ENCODE data around the gene MYO6.

MYO6 gene

DNA sequence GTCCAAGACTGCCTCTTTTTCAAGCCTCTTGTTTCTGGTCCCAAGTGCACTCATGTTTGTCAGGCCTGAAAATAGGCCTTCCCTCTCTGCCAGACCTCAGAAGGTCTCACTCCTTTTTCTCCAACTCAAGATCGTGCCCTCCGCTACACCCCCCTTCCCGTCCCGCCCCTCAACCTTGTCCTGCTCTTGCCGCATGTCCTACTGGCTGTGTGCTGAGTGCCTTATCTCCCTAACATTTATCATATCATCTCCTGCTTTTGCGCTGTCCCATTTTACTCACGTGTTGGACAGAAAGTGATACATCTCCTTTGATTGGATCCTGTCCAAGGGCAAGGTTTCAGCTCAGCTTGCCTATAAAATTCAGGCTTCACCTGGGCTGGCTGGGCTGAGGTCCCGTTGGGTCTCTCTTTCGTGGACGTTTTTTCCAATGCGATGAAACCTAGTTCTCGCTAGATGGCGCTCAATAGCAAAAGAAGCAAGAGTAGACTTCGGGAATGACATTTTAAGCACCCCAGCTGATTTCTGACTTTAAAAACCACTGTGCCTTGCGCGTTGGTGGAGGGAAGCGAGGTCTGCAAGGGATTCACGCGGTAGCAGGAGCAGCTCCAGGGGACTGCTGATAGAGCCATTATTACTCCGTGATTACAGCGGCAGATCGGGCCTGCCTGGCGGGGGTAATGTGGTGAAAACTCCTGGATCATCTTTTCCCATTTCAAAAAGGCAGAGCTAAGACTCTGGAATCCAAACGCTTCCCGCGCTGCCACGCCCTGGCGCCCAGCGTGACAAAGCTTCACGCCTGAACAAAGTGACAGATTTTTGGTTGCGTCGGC, 185.8 kb downstream of the MYO6 start:
- H3K9me3 ChIP-seq (ENCODE audit: insufficient read depth, low read length): no peaks in the 10 kb centered on the region
- H3K4me2 ChIP-seq (ENCODE audit: low read length): peak overlapping the region; percentile 77
- no peaks in the 10 kb centered on the region for H4K20me1 ChIP-seq (ENCODE audit: insufficient read depth, low read length)
- H3K4me3 ChIP-seq (ENCODE audit: low read length): peak overlapping the region; percentile 60
- no peaks in the 10 kb centered on the region for H3K79me2 ChIP-seq (ENCODE audit: low read length)
- peak overlapping the region; percentile 24 for H3K9ac ChIP-seq (ENCODE audit: low read length)
- no peaks in the 10 kb centered on the region for H3K27me3 ChIP-seq (ENCODE audit: low read depth, low read length)
- H3K27ac ChIP-seq (ENCODE audit: low read length): no peak overlapping the region
- no peak for TF ChIP-seq EZH2phosphoT487 (IDR thresholded peaks at IDR 0.05; ENCODE audit: low read depth)
- TF ChIP-seq, protein P1, sequence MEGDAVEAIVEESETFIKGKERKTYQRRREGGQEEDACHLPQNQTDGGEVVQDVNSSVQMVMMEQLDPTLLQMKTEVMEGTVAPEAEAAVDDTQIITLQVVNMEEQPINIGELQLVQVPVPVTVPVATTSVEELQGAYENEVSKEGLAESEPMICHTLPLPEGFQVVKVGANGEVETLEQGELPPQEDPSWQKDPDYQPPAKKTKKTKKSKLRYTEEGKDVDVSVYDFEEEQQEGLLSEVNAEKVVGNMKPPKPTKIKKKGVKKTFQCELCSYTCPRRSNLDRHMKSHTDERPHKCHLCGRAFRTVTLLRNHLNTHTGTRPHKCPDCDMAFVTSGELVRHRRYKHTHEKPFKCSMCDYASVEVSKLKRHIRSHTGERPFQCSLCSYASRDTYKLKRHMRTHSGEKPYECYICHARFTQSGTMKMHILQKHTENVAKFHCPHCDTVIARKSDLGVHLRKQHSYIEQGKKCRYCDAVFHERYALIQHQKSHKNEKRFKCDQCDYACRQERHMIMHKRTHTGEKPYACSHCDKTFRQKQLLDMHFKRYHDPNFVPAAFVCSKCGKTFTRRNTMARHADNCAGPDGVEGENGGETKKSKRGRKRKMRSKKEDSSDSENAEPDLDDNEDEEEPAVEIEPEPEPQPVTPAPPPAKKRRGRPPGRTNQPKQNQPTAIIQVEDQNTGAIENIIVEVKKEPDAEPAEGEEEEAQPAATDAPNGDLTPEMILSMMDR (IDR thresholded peaks at IDR 0.05; ENCODE audit: low read depth, low read length): peak; percentile 95
- H3K4me1 ChIP-seq (ENCODE audit: low read length): peaks cover 44% of the 10 kb centered on the region
- no peaks in the 10 kb centered on the region for H3K36me3 ChIP-seq (replicated peaks; ENCODE audit: low read depth, low read length)
- H2AFZ ChIP-seq (ENCODE audit: low read depth, low read length): peak overlapping the region; percentile 64

DNA sequence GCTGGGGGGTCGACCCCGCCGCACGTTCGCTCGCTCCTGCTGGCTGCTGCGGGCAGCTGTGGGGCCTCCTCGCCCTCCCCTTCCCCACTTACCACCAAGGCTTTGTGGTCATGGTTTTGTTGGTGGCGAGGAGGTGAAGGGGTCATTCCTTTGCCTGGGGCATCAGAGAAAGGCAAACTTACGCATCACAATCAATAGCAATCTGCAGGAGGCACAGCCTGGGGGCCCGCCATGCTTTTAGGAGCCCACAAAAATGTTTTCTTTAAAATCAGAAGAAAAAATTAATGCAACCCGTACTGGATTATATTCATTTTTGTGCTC, 186.4 kb downstream of the MYO6 start:
- H2AFZ ChIP-seq (ENCODE audit: low read depth, low read length): no peak overlapping the region; the same call in 1 of the 2 replicates
- TF ChIP-seq, protein P1 (IDR thresholded peaks at IDR 0.05; ENCODE audit: low read depth, low read length): no peak
- TF ChIP-seq EZH2phosphoT487 (IDR thresholded peaks at IDR 0.05; ENCODE audit: low read depth): no peak
- peaks cover 44% of the 10 kb centered on the region for H3K4me1 ChIP-seq (ENCODE audit: low read length)
- H3K27ac ChIP-seq (ENCODE audit: low read length): no peak overlapping the region
- peak overlapping the region; percentile 60 for H3K4me3 ChIP-seq (ENCODE audit: low read length)
- H3K4me2 ChIP-seq (ENCODE audit: low read length): peak overlapping the region; percentile 77
- no peaks in the 10 kb centered on the region for H3K79me2 ChIP-seq (ENCODE audit: low read length)
- H4K20me1 ChIP-seq (ENCODE audit: insufficient read depth, low read length): no peaks in the 10 kb centered on the region
- H3K27me3 ChIP-seq (ENCODE audit: low read depth, low read length): no peaks in the 10 kb centered on the region
- no peak overlapping the region for H3K9ac ChIP-seq (ENCODE audit: low read length)
- H3K36me3 ChIP-seq (replicated peaks; ENCODE audit: low read depth, low read length): no peaks in the 10 kb centered on the region
- no peaks in the 10 kb centered on the region for H3K9me3 ChIP-seq (ENCODE audit: insufficient read depth, low read length)

DNA sequence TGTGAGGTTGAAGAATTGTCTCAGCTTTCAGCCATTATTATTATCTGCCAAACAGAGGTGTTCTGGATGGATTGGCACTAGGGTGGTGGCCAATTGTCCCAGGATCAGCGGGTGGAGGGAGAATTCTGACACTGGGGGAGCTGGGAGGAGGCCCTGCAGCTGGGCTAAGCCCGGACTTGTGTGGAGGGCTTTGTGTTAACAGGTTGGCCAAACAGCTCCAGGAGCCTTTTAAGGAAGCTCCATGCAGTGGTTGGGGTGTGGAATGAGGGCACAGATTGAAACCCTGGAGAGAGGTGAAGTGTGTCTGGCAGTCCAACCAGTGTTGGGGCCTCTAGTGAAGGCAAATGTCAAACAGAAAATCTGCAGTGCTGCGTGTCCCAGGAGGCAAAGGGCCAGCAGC, 187.6 kb downstream of the MYO6 start:
- no peaks in the 10 kb centered on the region for H3K27me3 ChIP-seq (ENCODE audit: low read depth, low read length)
- no peak for TF ChIP-seq EZH2phosphoT487 (IDR thresholded peaks at IDR 0.05; ENCODE audit: low read depth)
- TF ChIP-seq, protein P1 (IDR thresholded peaks at IDR 0.05; ENCODE audit: low read depth, low read length): no peak
- H3K9me3 ChIP-seq (ENCODE audit: insufficient read depth, low read length): no peaks in the 10 kb centered on the region
- no peaks in the 10 kb centered on the region for H3K79me2 ChIP-seq (ENCODE audit: low read length)
- no peak overlapping the region for H3K9ac ChIP-seq (ENCODE audit: low read length)
- H2AFZ ChIP-seq (ENCODE audit: low read depth, low read length): no peak overlapping the region
- no peak overlapping the region for H3K4me3 ChIP-seq (ENCODE audit: low read length)
- H4K20me1 ChIP-seq (ENCODE audit: insufficient read depth, low read length): no peaks in the 10 kb centered on the region
- H3K27ac ChIP-seq (ENCODE audit: low read length): no peak overlapping the region
- no peaks in the 10 kb centered on the region for H3K36me3 ChIP-seq (replicated peaks; ENCODE audit: low read depth, low read length)
- H3K4me1 ChIP-seq (ENCODE audit: low read length): peaks cover 42% of the 10 kb centered on the region
- no peak overlapping the region for H3K4me2 ChIP-seq (ENCODE audit: low read length)

DNA sequence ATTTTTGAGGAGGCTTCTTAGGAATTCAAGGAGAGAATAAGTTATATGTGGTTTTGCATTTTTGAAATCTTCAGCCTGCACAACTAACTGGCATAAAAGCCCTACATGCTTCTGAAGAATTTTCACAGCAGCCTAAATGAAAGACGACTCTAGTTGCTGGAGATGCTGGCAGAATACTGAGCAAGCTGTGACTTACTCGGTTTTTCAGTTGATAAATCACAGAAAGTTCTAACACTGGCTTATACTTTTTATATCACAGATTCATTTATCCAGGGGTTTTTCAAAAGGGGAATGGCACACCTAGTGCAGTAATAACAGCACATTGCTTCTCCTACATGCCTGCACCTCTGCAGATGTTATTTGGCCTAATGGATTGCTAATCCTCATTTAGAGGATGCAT, 188.8 kb downstream of the MYO6 start:
- no peaks in the 10 kb centered on the region for H3K27me3 ChIP-seq (ENCODE audit: low read depth, low read length)
- peaks cover 30% of the 10 kb centered on the region for H3K4me1 ChIP-seq (ENCODE audit: low read length)
- no peak overlapping the region for H3K27ac ChIP-seq (ENCODE audit: low read length)
- no peak overlapping the region for H3K4me3 ChIP-seq (ENCODE audit: low read length)
- no peaks in the 10 kb centered on the region for H3K9me3 ChIP-seq (ENCODE audit: insufficient read depth, low read length)
- H2AFZ ChIP-seq (ENCODE audit: low read depth, low read length): no peak overlapping the region
- H3K9ac ChIP-seq (ENCODE audit: low read length): no peak overlapping the region
- TF ChIP-seq, protein P1 (IDR thresholded peaks at IDR 0.05; ENCODE audit: low read depth, low read length): no peak
- TF ChIP-seq EZH2phosphoT487 (IDR thresholded peaks at IDR 0.05; ENCODE audit: low read depth): no peak
- H3K79me2 ChIP-seq (ENCODE audit: low read length): no peaks in the 10 kb centered on the region
- H4K20me1 ChIP-seq (ENCODE audit: insufficient read depth, low read length): no peaks in the 10 kb centered on the region
- no peak overlapping the region for H3K4me2 ChIP-seq (ENCODE audit: low read length)
- no peaks in the 10 kb centered on the region for H3K36me3 ChIP-seq (replicated peaks; ENCODE audit: low read depth, low read length)
